Thoracic aorta (tissue), 2 donors: ENCODE data around the gene TCEAL9. TPM values are rescaled to one million over a fixed set of nuclear protein-coding genes. Genes with fewer than 3 reads are reported as not detected.
A peak's percentile ranks its signal among the peaks of the same experiment; 100 is the strongest.
"Not testable (repeated sequence)": the region's sequence is repeated elsewhere in the genome, so short reads cannot be mapped to it uniquely, and the experiment has no call there.

ENCODE experiments used
- ATAC-seq: fragments of 150-250 bp; one replicate; pipeline ENCODE4 v1.8.0; 2017; ENCODE audit warnings: low read depth; ENCODE audit not compliant: insufficient number of reproducible peaks, low FRiP score
- DNase-seq: peaks from one replicate; pipeline ENCODE4 v3.0.0-alpha.2; 2020; ENCODE audit warnings: low spot score
- H3K27ac ChIP-seq, 2 donors: fragments of 200-600 bp; sonication (generic); 1 replicate in 1 of 2; 2 replicates in 1 of 2; pipeline ENCODE4 v1.5.1; 2016; ENCODE audit warnings: mild to moderate bottlenecking in 2 of 2, moderate library complexity in 2 of 2
- H3K27me3 ChIP-seq: fragments of 200-600 bp; sonication (generic); replicated peaks from 2 replicates; pipeline ENCODE4 v1.6.0; 2016; ENCODE audit warnings: mild to moderate bottlenecking; ENCODE audit not compliant: insufficient read depth
- H3K36me3 ChIP-seq: fragments of 200-600 bp; sonication (generic); one replicate; pipeline ENCODE4 v1.5.1; 2016
- H3K4me1 ChIP-seq, 2 donors: fragments of 200-600 bp; sonication (generic); 1 replicate in 1 of 2; 2 replicates in 1 of 2; pipeline versions ENCODE4 v1.5.1 to v1.6.0; 2016; ENCODE audit warnings: low read depth in 2 of 2, mild to moderate bottlenecking in 1 of 2; ENCODE audit not compliant: control insufficient read depth in 1 of 2
- H3K4me3 ChIP-seq: fragments of 200-600 bp; sonication (generic); 2 replicates; pipeline ENCODE4 v1.5.1; 2016; ENCODE audit warnings: mild to moderate bottlenecking
- H3K9me3 ChIP-seq: fragments of 200-600 bp; sonication (generic); 2 replicates; pipeline ENCODE4 v1.5.1; 2016
- CTCF ChIP-seq: fragments of 200-600 bp; sonication (generic); IDR thresholded peaks from one replicate; pipeline ENCODE4 v1.5.1; 2019; ENCODE audit warnings: antibody characterized with exemption
- total RNA-seq, 2 donors: library from RNA; depleted of rRNA; stranded (reverse); fragments of >200 nt; gene quantifications; one replicate each; pipeline versions ENCODE4 v1.1.0 to v1.2.3, GENCODE V29; 2016

TCEAL9 gene
- total RNA-seq, 2 donors from 2014 or later: 70.4 to 118 TPM

GRCh38 chrX:103384672-103385071, 28.4 kb downstream of the TCEAL9 start:
- DNase-seq (no peak), ATAC-seq (no peak)
- TF ChIP-seq CTCF: no peak
- peak overlapping the region; percentile 35 to 47 for H3K27ac ChIP-seq
- no peaks in the 10 kb centered on the region for H3K27me3 ChIP-seq
- H3K9me3 ChIP-seq: no peaks in the 10 kb centered on the region
- H3K36me3 ChIP-seq: no peaks in the 10 kb centered on the region
- no peak overlapping the region for H3K4me3 ChIP-seq
- peaks cover 0 to 7% of the 10 kb centered on the region in 2 donors for H3K4me1 ChIP-seq

GRCh38 chrX:103385283-103385830, 29.1 kb downstream of the TCEAL9 start:
- not testable (repeated sequence) for H3K4me3 ChIP-seq, H3K4me1 ChIP-seq, H3K27me3 ChIP-seq, DNase-seq, ATAC-seq, H3K9me3 ChIP-seq, H3K36me3 ChIP-seq
- peak overlapping the region; percentile 35 to 47 for H3K27ac ChIP-seq

- no peaks in the 10 kb centered on the region for H3K9me3 ChIP-seq
- DNase-seq (no peak), ATAC-seq (no peak)
- TF ChIP-seq CTCF: no peak
- H3K27me3 ChIP-seq: no peaks in the 10 kb centered on the region
- peaks cover 0 to 7% of the 10 kb centered on the region in 2 donors for H3K4me1 ChIP-seq
- H3K27ac ChIP-seq: peak overlapping the region in 1 of 2 donors; percentile 28
- H3K36me3 ChIP-seq: no peaks in the 10 kb centered on the region
- no peak overlapping the region for H3K4me3 ChIP-seq
Observed at GRCh38 chrX:103386332-103386731, 30.0 kb downstream of the TCEAL9 start.

- Histone ChIP-seq H3K36me3 (no peaks in the 10 kb centered on the region), H3K9me3 (no peaks in the 10 kb centered on the region), H3K27ac (no peak overlapping the region), H3K4me3 (no peak overlapping the region), H3K4me1 (no peaks in the 10 kb centered on the region), H3K27me3 (no peaks in the 10 kb centered on the region)
- DNase-seq: no peak
- ATAC-seq: no peak
- TF ChIP-seq CTCF: no peak
Observed at GRCh38 chrX:103393487-103393886, 37.2 kb downstream of the TCEAL9 start.

GRCh38 chrX:103396186-103396585, 39.9 kb downstream of the TCEAL9 start:
- ATAC-seq (no peak), DNase-seq (no peak)
- no peaks in the 10 kb centered on the region for H3K9me3 ChIP-seq
- no peaks in the 10 kb centered on the region for H3K27me3 ChIP-seq
- no peaks in the 10 kb centered on the region for H3K36me3 ChIP-seq
- H3K4me3 ChIP-seq: no peak overlapping the region
- no peaks in the 10 kb centered on the region for H3K4me1 ChIP-seq
- TF ChIP-seq CTCF: no peak
- no peak overlapping the region for H3K27ac ChIP-seq

- no peak overlapping the region for H3K4me3 ChIP-seq
- no peaks in the 10 kb centered on the region for H3K4me1 ChIP-seq
- no peak for DNase-seq
- ATAC-seq: no peak
- H3K27ac ChIP-seq: no peak overlapping the region
- H3K36me3 ChIP-seq: no peaks in the 10 kb centered on the region
- no peaks in the 10 kb centered on the region for H3K27me3 ChIP-seq
- H3K9me3 ChIP-seq: no peaks in the 10 kb centered on the region
- TF ChIP-seq CTCF: no peak
Observed at GRCh38 chrX:103396660-103397059, 40.4 kb downstream of the TCEAL9 start.
